HG02840 (cell line): ENCODE results near the gene SETD2.

Experiments
- ATAC-seq: cut with Tn5 transposase; IDR thresholded peaks from one replicate; pipeline ENCODE4 v1.9.1; 2021; ENCODE audit warnings: mild to moderate bottlenecking, moderate library complexity, moderate number of reproducible peaks; ENCODE audit not compliant: unreplicated experiment, low FRiP score

Gene SETD2

DNA sequence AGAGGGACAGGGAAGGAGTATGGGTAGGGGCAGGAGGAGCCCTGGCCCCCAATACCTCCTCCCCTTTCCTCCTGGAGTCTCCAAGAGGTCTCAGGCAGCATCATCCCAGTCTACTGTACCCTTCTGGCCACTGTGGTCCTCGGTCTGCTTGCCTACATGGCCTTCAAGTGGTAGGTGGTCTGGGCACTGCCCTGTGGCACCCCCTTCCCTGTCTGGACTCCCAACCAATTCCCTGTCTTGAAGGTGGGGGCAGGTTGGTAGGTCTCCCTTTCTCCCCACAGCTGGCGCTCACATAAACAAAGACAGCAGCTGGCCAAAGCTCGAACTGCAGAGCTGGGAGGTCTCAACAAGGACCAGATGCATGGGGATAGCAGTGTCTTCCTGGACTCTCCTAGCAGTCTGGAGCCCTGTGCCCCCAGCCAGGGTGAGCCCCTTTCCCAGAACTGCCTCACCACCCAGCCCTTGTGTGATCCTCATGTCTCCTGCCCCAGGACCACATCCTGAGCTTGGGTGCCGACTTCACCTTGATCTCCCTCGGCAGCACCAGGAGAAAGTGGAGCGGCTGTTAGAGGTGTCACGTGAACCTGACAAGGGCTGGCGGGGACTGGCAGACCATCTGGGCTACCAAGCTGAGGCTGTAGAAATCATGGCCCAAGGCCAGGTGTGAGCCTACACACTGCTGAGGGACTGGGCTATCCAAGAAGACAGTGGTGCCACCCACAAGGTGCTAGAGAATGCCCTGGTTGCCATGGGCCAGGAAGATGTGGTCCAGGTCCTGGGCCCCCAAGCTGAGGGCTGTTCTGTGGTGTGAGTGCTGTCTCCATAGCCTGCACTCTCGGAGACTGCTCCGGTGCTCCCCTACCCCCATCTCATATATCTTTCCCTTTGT lies 151.3 kb downstream of the SETD2 start:
- no peak for ATAC-seq

- no peak for ATAC-seq
Measured at GRCh38 chr3:47011371-47011770, 152.5 kb downstream of the SETD2 start.

DNA sequence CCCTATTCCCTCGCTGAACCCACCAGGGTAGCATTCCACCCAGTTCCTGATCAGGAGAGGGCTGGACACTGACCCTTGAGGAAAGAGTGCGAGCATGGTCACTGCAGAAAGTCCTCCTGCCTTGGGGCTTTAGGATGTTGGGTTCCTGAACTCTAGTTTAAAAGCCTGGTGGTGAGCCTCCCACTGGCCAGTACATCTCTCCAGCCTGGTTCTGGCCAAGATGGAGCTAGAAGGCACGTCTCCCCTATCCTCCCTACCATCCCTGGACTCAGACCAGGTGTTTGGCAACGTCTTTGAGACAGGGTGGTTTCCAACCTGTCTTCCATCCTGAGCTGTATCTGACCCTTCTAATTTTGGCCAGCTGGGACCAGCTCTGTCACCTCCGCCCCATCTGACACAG lies 153.0 kb downstream of the SETD2 start:
- ATAC-seq, result no peak

GRCh38 chr3:47010111-47010712 lies 153.7 kb downstream of the SETD2 start:
- no peak for ATAC-seq

DNA sequence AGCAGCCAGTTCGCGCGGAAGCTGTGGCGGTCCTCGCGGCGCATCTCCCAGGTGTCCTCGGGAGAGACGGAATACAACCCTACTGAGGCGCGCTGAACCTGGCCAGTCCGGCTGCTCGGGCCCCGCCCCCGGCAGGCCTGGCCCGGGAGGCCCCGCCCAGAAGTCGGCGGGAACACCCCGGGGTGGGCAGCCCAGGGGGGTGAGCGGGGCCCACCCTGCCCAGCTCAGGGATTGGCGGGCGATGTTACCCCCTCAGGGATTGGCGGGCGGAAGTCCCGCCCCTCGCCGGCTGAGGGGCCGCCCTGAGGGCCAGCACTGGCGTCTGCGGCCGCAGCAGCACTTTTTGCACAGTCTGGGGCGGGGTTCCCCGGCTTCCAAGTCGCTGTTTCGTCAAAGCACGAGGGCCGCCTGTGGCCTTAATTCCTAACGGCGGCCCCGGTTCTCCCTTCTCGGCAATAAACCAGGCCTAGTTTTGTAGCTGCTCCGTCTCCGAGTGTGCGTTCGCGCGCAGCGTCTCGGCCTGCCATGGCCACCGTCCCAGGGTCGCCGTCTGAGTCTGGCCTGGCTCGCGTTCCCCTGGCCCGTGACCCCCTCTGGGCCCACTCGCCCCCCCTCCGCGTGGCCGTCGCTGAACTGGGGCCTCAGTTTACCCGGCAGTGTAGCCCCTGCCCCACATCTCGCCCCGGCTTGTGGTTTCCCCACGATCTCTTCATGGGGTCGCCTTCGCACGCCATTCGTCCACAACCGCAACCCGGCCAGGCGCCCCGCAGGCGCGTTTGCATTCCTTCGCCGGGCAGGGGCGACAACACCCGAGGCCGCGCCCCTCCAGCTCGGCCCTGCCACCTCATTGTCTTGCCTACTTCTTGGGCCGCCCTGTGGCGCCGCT lies 154.4 kb downstream of the SETD2 start:
- ATAC-seq, result peak; percentile 52

GRCh38 chr3:47008851-47009224 lies 155.1 kb downstream of the SETD2 start:
- no peak for ATAC-seq

DNA sequence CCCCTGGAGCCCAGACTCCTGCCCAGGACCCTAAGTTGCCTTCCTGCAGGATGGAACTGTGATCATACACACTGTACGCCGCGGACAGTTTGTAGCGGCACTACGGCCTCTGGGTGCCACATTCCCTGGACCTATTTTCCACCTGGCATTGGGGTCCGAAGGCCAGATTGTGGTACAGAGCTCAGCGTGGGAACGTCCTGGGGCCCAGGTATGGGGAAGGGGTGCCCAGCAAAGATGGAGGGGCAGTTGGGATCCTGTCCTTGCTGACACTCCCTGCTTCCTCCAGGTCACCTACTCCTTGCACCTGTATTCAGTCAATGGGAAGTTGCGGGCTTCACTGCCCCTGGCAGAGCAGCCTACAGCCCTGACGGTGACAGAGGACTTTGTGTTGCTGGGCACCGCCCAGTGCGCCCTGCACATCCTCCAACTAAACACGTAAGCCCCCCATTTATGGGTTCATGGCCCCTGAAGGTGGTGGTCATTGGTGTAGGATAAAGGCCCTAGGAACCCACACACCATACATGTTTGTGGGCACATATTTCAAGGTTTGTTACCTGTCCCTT lies 155.6 kb downstream of the SETD2 start:
- ATAC-seq, result no peak

DNA sequence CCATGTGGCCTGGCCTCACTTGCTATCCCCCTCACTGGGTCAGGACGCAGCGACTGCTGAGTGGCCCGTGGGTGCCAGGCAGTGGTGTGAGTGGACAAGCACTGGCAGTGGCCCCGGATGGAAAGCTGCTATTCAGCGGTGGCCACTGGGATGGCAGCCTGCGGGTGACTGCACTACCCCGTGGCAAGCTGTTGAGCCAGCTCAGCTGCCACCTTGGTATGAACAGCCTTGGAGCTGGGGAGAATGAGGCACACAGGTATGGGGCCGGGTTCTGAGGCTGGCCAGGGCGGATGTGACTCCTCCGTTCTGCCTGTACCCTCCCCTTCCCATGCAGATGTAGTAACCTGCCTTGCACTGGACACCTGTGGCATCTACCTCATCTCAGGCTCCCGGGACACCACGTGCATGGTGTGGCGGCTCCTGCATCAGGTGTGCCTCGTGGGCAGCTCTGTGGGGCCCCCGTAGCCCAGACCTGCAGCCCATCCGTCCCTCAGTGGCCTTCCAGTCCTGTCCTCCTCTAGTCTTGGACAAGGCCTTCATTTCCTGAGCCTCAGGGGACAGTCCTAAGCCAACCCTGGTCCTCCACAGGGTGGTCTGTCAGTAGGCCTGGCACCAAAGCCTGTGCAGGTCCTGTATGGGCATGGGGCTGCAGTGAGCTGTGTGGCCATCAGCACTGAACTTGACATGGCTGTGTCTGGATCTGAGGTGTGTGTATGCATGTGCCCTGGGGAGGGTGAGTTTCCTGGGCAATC lies 156.3 kb downstream of the SETD2 start:
- ATAC-seq, result no peak

DNA sequence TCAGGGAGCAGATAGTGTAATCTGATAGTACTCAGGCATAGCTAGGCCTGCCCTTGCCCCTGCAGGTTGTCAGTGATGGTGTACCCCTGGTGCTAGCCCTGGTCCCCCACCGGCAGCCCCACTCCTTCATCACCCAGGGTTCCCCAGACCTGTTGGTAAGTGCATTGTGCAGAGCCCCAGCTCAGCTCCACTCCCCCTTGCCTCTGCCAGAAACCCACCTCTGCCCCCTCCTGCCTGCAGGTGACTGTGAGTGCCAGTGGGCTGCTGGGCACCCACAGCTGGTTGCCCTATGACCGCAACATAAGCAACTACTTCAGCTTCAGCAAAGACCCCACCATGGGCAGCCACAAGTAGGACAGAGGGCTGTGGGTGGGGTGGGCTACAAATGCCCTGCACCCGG lies 156.9 kb downstream of the SETD2 start:
- no peak for ATAC-seq

DNA sequence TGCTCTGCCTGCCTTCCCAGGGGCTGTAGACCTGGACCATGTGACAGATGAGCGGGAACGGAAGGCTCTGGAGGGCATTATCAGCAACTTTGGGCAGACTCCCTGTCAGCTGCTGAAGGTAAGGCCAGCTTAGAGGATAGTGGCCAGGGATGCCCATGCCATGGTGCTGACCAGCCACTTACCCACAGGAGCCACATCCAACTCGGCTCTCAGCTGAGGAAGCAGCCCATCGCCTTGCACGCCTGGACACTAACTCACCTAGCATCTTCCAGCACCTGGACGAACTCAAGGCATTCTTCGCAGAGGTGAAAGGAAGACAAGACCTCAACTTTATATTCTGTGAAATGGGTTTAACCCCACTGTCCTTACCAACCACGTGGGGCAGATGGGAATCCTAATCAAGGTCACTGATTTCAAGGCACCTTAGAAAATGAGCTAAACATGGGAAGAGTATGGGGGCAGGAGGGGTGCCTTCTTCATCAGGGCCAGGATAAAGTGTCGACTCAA lies 157.7 kb downstream of the SETD2 start:
- ATAC-seq, result no peak

- ATAC-seq, result no peak
Measured at GRCh38 chr3:47005212-47006144, 158.4 kb downstream of the SETD2 start.

DNA sequence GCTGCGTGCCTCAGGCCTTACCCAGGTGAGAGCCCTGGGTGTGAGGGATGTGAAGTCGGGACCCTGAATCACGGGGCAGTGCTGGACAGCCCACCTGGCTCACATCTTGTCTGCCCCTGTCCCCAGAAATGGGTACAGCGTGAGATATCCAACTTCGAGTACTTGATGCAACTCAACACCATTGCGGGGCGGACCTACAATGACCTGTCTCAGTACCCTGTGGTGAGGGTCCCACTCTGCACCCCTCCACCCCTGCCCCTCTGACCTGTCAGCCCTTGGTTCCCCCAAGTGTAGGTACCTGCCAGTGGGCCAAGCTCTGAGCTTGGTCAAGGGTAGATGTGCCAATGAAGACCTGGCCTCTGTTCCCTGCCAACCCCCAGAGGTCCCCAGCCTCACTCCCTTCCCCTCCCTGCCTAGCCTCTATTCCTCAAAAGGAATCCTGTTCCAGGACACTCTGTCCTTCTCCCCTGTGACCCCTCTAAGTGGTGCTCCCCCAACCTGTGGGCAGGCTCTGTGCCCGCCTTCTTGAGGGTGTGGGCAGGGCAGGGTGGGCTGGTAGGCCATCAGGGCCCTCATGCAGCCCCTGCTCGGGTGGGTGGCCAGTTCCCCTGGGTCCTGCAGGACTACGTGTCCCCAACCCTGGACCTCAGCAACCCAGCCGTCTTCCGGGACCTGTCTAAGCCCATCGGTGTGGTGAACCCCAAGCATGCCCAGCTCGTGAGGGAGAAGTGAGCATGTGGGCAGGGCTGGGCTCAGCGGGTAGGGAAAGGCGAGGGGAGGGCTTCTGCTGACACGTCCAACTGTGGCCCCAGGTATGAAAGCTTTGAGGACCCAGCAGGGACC lies 159.3 kb downstream of the SETD2 start:
- no peak for ATAC-seq

GRCh38 chr3:47003461-47004368 lies 160.2 kb downstream of the SETD2 start:
- no peak for ATAC-seq

DNA sequence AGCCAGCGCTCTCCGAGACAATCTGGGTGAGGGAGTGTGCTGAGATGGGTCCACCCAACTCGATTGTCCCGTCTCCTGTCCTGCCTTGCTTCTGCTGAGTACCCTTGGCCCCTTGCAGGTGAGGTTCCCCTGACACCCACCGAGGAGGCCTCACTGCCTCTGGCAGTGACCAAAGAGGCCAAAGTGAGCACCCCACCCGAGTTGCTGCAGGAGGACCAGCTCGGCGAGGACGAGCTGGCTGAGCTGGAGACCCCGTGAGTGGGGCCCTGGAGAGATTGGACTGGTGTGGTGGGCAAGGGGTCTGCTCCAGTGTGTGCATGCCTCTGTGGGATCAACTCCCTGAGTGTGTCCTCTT lies 160.9 kb downstream of the SETD2 start:
- no peak for ATAC-seq

GRCh38 chr3:47002171-47003055 lies 161.5 kb downstream of the SETD2 start:
- ATAC-seq, result no peak

DNA sequence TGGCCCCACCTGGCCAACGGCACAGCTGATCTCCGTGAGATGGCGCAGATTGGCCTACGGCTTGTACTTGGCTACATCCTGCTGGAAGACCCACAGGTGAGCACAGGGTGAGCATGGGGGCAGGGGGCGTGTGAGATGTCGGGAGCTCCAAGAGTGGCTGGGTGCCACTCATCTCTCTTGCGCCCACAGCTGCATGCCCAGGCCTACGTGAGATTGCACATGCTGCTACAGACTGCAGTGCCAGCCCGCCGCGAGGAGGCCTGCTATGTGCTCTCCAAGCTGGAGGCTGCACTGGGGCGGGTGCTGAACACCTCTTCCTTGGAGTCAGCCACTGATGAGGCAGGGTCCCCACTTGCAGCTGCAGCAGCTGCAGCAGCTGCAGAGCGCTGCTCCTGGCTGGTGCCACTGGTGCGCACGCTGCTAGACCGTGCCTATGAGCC lies 162.2 kb downstream of the SETD2 start:
- ATAC-seq, result no peak
